HepG2 (cell line): ENCODE results near the gene GPT2. TPM values are rescaled to one million over a fixed set of nuclear protein-coding genes. Genes with fewer than 3 reads are reported as not detected.

ENCODE experiments used
- ARID5B ChIP-seq: IDR thresholded peaks from 2 replicates; pipeline ENCODE4 v1.4.0; 2020; ENCODE audit warnings: mild to moderate bottlenecking, missing genetic modification reagents
- ATAD3A ChIP-seq: sonication (generic); formaldehyde crosslinking; IDR thresholded peaks from 2 replicates; pipeline ENCODE4 v1.4.0; 2020; ENCODE audit warnings: missing genetic modification reagents
- CEBPG ChIP-seq: IDR thresholded peaks from 2 replicates; pipeline ENCODE4 v1.6.1; 2016
- GABPB1 ChIP-seq: IDR thresholded peaks from 2 replicates; pipeline ENCODE4 v1.6.1; 2016; ENCODE audit warnings: mild to moderate bottlenecking, missing genetic modification reagents, moderate library complexity, missing compliant biosample characterization
- HNF4G ChIP-seq, 2 experiments: sonication (generic) in 1 of 2; formaldehyde crosslinking in 1 of 2; IDR thresholded peaks; 2 replicates each; pipeline versions ENCODE4 v1.4.0 to v1.6.1; 2011 to 2020; ENCODE audit warnings: borderline replicate concordance in 2 of 2, low read depth in 2 of 2, mild to moderate bottlenecking in 2 of 2, low read length in 1 of 2, missing genetic modification reagents in 1 of 2, moderate library complexity in 1 of 2
- HOXD1 ChIP-seq: sonication (generic); formaldehyde crosslinking; IDR thresholded peaks from 2 replicates; pipeline ENCODE4 v1.5.0; 2020; ENCODE audit warnings: missing genetic modification reagents
- MEIS2 ChIP-seq: sonication (generic); formaldehyde crosslinking; IDR thresholded peaks from 2 replicates; pipeline ENCODE4 v1.9.0; 2021; ENCODE audit warnings: mild to moderate bottlenecking, missing genetic modification reagents
- NCOA5 ChIP-seq: sonication (generic); formaldehyde crosslinking; IDR thresholded peaks from 2 replicates; pipeline ENCODE4 v1.4.0; 2020; ENCODE audit warnings: missing genetic modification reagents
- NFIC ChIP-seq: IDR thresholded peaks from 2 replicates; pipeline ENCODE4 v1.6.1; 2012; ENCODE audit warnings: mild to moderate bottlenecking, low read length, inconsistent platforms
- SIX1 ChIP-seq: sonication (generic); formaldehyde crosslinking; IDR thresholded peaks from 2 replicates; pipeline ENCODE4 v1.4.0; 2020; ENCODE audit warnings: missing genetic modification reagents, borderline replicate concordance
- SP4 ChIP-seq: sonication (generic); formaldehyde crosslinking; IDR thresholded peaks from 2 replicates; pipeline ENCODE4 v1.8.1; 2023; ENCODE audit warnings: mild to moderate bottlenecking, missing genetic modification reagents
- STAT5B ChIP-seq: sonication (generic); formaldehyde crosslinking; IDR thresholded peaks from 2 replicates; pipeline ENCODE4 v1.4.0; 2020; ENCODE audit warnings: missing genetic modification reagents
- TCF12 ChIP-seq, 2 experiments: fragments of 450-650 bp in 1 of 2; sonication (generic) in 1 of 2; formaldehyde crosslinking in 1 of 2; IDR thresholded peaks; 2 replicates each; pipeline versions ENCODE4 v1.6.1 to v1.8.0; 2017 to 2022; ENCODE audit warnings: antibody characterized with exemption in 1 of 2, mild to moderate bottlenecking in 1 of 2, missing genetic modification reagents in 1 of 2, moderate library complexity in 1 of 2
- TOPORS ChIP-seq: sonication (generic); formaldehyde crosslinking; IDR thresholded peaks from 2 replicates; pipeline ENCODE4 v1.8.0; 2023; ENCODE audit warnings: mild to moderate bottlenecking, missing genetic modification reagents
- ZBTB42 ChIP-seq: sonication (generic); formaldehyde crosslinking; IDR thresholded peaks from 2 replicates; pipeline ENCODE4 v1.5.0; 2020; ENCODE audit warnings: mild to moderate bottlenecking, missing genetic modification reagents
- ZFP37 ChIP-seq: sonication (generic); formaldehyde crosslinking; IDR thresholded peaks from 2 replicates; pipeline ENCODE4 v1.4.0; 2020; ENCODE audit warnings: missing genetic modification reagents, borderline replicate concordance
- ZNF414 ChIP-seq: sonication (generic); formaldehyde crosslinking; IDR thresholded peaks from 2 replicates; pipeline ENCODE4 v1.5.0; 2020; ENCODE audit warnings: missing genetic modification reagents
- ZNF431 ChIP-seq: sonication (generic); formaldehyde crosslinking; IDR thresholded peaks from 2 replicates; pipeline ENCODE4 v1.9.0; 2022; ENCODE audit warnings: missing genetic modification reagents, low read depth, mild to moderate bottlenecking, borderline replicate concordance
- ZNF740 ChIP-seq: sonication (generic); formaldehyde crosslinking; IDR thresholded peaks from 2 replicates; pipeline ENCODE4 v1.4.0; 2020; ENCODE audit warnings: missing genetic modification reagents
- ZNF777 ChIP-seq: sonication (generic); formaldehyde crosslinking; IDR thresholded peaks from 2 replicates; pipeline ENCODE4 v1.4.0; 2020; ENCODE audit warnings: missing genetic modification reagents
- ZNF784 ChIP-seq: sonication (generic); formaldehyde crosslinking; IDR thresholded peaks from 2 replicates; pipeline ENCODE4 v1.5.1; 2020; ENCODE audit warnings: missing genetic modification reagents, mild to moderate bottlenecking, borderline replicate concordance
- ZSCAN5A ChIP-seq: sonication (generic); formaldehyde crosslinking; IDR thresholded peaks from 2 replicates; pipeline ENCODE4 v1.8.0; 2022; ENCODE audit warnings: mild to moderate bottlenecking, missing genetic modification reagents, borderline replicate concordance
- polyA plus RNA-seq, 8 experiments: library from polyadenylated mRNA; depleted of rRNA in 3 of 8; stranded (reverse) in 7 of 8; unstranded in 1 of 8; fragments of >200 nt; fragmentation: Illumina TruSeq in 4 of 8; extraction: Trizol in 4 of 8; gene quantifications; 2 replicates each; pipeline versions ENCODE4 v1.2.1 to v1.2.3, GENCODE V29; 2011 to 2016; ENCODE audit warnings: low read depth in 4 of 8, missing spikeins in 1 of 8, mixed read lengths in 1 of 8; ENCODE audit not compliant: insufficient read depth in 1 of 8
- total RNA-seq, 5 experiments: library from RNA; depleted of rRNA; stranded (reverse); fragments of >200 nt; fragmentation: Illumina TruSeq; extraction: Trizol; gene quantifications; 2 replicates each; pipeline ENCODE4 v1.2.3, GENCODE V29; 2016; ENCODE audit warnings: low read depth in 1 of 5

The GPT2 gene
- total and polyA plus RNA-seq, 2 of the 13 experiments (the other 11 are each of a cell fraction or from before 2014, with no cell fraction given) = 138 to 267 TPM

- TF ChIP-seq ZNF784 (0 out of 2 replicates have a peak, but pooled peaks have one; percentile 47), ZNF431 (CRISPR knock-in tag) (peak; percentile 93; the same call in 1 of the 2 replicates), STAT5B (CRISPR knock-in tag) (0 out of 2 replicates have a peak, but pooled peaks have one; percentile 53), CEBPG (peak; percentile 78), ZBTB42 (CRISPR knock-in tag) (peak; percentile 42; the same call in 1 of the 2 replicates), NCOA5 (CRISPR knock-in tag) (no peak), ZFP37 (peak; percentile 94), NFIC (peak; percentile 64; the same call in 1 of the 2 replicates), MEIS2 (CRISPR knock-in tag) (peak; percentile 97), SIX1 (CRISPR knock-in tag) (peak; percentile 45; the same call in 1 of the 2 replicates), ATAD3A (CRISPR knock-in tag) (no peak), GABPB1 (CRISPR knock-in tag) (peak; percentile 58; the same call in 1 of the 2 replicates), ZSCAN5A (CRISPR knock-in tag) (no peak), SP4 (CRISPR knock-in tag) (peak; percentile 78; the same call in 1 of the 2 replicates), ZNF777 (CRISPR knock-in tag) (no peak), ZNF414 (CRISPR knock-in tag) (peak; percentile 93), HOXD1 (CRISPR knock-in tag) (0 out of 2 replicates have a peak, but pooled peaks have one; percentile 81), TCF12 (IDR thresholded peaks at IDR 0.05) (no peak), TCF12 (CRISPR knock-in tag; IDR thresholded peaks at IDR 0.05) (0 out of 2 replicates have a peak, but pooled peaks have one; percentile 76), HNF4G (IDR thresholded peaks at IDR 0.05; ENCODE audit: borderline replicate concordance, low read depth, low read length) (peak; percentile 65), HNF4G (CRISPR knock-in tag; IDR thresholded peaks at IDR 0.05; ENCODE audit: borderline replicate concordance, low read depth) (peak; percentile 92), ZNF740 (CRISPR knock-in tag) (peak; percentile 32; the same call in 1 of the 2 replicates), TOPORS (CRISPR knock-in tag) (0 out of 2 replicates have a peak, but pooled peaks have one; percentile 7), ARID5B (CRISPR knock-in tag) (peak; percentile 99)
These were observed 1.7 kb upstream of the GPT2 start (continued) for GRCh38 chr16:46882304-46882939.
